Stimulated activated CD8-positive, alpha-beta memory T cell treated with anti-CD3 and anti-CD28 coated beads, Interleukin-15, amount 100 ng/mL, for 48 hours (primary cell): ENCODE results near the gene HOXD3.

Source experiments
- DNase-seq, 2 donors: peaks; one replicate each; pipeline ENCODE4 v3.0.0-alpha.2; 2020; ENCODE audit warnings: low read depth in 2 of 2

The HOXD3 gene

DNA sequence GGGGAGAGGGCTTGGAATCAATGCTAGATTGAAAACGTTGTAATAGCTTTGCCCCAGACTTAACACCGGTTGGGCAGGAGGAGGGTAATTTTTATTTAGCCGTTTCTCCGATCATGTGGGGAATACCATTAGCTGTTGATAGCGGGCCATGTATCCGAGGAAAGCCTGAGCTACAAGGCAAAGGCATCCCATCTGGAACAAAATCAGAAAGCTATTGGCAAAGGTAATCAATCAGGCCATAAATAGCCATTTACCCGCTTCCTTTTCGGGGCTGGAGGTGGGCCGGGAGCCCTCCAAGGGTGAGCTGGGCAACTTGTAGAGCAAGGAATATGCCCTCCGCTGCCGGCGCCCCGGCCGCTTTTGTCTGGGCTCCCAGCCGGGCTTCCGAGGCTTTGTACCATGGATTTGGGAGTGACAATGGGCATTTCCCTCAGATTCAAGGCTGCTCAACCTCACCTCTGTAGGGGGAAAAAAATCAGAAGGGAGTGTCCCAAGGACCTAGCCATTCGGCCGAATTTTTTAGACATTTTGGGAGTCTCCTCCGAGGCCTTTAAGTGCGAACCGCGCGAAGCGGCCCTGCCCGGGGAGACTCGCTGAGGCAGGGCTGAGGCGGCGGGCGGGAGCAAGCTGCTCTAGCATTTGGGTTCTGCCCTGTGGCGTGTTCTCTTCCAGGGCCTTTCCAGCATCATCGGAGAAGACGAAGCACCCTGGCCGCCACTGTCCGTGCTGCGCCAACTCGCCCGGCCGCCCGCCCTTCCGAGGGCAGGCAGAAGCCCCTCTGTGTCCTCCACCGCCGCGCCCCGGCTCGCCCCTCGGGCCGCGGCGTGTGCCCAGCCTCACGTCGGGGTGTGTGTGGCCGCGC lies 35.7 kb upstream of the HOXD3 start:
- DNase-seq = no peak

DNA sequence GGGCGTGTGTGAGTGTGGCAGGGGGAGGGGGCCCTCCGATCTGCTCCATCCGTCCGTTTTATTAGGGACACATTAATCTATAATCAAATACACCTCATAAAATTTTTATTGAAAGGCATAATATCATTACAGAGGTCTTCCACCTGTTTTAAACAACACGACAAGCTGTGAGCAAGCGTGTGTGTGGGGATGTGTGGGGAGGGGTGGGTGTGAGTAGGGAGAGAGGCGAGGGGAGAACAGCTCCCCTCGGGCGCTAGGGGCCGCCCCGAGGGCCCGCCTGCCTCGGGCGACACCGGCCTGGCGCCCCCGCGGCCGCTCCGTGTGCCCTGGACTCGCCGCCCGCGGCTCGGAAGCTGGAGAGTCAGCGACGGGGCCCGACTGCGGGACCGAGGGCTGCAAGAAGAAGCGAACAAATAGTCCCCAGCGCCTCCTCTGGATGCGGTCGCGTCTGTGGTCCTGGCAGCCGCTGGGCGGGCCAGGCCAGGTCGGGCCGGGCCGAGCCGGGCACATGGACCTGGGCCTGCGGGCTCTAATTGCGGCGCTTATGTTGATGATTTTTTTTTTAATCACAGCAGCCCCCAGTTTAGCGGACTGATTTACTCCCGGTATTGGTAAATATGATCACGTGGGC lies 34.9 kb upstream of the HOXD3 start:
- DNase-seq = no peak

DNA sequence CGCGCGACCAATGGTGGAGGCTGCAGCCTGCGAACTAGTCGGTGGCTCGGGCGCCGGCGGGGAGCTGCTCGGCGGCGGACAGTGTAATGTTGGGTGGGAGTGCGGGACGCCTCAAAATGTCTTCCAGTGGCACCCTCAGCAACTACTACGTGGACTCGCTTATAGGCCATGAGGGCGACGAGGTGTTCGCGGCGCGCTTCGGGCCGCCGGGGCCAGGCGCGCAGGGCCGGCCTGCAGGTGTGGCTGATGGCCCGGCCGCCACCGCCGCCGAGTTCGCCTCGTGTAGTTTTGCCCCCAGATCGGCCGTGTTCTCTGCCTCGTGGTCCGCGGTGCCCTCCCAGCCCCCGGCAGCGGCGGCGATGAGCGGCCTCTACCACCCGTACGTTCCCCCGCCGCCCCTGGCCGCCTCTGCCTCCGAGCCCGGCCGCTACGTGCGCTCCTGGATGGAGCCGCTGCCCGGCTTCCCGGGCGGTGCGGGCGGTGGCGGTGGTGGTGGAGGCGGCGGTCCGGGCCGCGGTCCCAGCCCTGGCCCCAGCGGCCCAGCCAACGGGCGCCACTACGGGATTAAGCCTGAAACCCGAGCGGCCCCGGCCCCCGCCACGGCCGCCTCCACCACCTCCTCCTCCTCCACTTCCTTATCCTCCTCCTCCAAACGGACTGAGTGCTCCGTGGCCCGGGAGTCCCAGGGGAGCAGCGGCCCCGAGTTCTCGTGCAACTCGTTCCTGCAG lies 34.3 kb upstream of the HOXD3 start, which contains the start of gene HOXD9:
Gene HOXD9 (plus strand): TSS at position 37 of the 728 bp plus-strand sequence. CDS start 50 bp downstream, at position 87.
- DNase-seq = no peak

DNA sequence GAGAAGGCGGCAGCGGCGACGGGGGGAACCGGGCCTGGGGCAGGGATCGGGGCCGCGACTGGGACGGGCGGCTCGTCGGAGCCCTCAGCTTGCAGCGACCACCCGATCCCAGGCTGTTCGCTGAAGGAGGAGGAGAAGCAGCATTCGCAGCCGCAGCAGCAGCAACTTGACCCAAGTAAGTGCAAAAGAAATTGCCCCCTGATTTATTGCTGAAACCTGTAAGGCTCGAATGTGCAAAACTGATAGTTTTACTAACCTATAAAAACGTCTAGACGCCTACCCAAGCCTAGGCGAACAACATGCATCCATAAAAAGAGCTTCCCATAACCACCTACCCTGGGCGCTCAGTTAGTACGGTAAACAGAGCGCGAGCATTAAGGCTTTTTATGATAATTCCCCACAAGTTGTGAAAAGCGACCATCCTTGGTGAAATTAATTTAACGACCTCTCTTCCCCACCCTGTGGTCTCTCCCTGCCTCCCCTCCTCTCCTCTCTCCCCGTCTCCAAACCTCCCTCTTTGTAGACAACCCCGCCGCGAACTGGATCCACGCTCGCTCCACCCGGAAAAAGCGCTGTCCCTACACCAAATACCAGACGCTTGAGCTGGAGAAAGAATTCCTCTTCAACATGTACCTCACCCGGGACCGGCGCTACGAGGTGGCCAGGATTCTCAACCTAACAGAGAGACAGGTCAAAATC lies 33.5 kb upstream of the HOXD3 start:
- no peak for DNase-seq

DNA sequence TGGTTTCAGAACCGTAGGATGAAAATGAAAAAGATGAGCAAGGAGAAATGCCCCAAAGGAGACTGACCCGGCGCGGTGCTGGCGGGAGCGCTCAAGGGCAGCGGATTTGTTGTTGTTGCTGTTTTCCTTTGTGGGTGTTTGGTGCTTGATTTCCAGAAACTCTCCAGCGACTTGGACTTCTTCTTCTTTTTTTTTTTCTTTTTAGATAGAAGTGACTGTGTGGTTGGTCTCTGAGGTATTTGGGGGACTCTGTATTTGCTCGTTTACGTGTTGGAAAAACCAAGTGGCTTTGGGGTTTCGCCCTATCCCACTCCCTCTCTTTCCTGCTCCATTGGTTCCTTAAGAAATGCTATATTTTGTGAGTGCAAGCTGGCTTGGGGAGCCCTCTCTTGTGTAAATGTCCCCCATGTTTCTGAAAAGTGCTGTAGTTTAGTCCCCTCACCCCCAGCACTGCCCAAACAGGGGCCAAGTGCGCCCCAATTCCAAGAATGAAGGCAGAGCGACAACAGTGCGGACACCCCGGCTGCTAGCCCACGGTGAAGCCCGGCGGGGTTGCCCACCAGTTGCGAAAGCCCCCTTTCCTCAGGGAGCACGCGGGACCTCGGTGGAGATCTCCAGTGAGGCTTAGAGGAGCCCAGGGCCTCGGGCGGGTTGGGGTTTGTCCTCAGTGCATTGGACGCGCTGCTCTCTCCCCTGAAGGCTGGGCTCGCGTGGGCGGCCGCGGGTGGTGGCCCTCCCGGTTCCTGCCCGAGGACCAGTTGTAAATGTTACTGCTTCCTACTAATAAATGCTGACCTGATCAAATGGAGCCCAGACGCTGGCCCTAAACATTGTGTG lies 32.8 kb upstream of the HOXD3 start:
- no peak for DNase-seq

DNA sequence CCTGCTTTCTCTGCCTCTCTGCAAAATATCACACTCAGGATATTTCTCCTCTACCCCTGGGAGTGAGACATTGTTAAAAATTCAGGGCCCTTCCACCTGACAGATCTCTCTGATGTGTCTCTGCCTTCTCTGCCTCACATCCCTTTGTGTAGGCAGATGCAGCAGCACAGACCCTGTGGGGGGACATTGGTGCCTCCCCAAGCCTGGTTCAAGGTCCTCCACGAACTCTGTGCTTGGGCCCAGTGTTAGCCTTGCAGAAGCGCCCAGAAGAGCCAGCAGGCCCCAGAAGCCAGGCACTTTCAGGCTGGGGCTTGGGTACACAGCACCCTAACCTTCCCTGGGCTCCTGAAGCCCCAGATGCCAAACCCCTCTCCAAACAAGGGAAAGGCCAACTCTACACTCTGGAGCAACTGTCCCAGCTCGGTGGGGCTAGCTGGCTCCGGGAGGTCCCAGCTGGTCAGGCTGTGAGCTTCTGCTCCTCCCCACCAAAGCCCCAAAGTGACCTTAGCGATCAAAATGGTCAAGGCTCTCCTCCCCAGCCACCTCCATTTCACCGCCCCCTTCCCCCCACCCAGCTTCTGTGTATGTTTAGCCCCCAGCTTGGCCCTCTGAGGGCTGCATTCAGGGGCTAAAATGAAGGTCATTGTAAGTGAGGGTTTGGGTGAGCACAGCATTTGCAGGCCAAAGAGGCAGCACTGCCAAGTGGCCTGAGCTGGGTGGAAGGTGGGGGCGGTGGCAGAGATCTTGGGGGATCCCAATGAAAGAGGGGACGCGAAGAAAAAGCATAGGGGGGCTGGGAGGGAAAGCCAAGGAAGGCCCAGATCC lies 31.9 kb upstream of the HOXD3 start:
- DNase-seq = no peak

DNA sequence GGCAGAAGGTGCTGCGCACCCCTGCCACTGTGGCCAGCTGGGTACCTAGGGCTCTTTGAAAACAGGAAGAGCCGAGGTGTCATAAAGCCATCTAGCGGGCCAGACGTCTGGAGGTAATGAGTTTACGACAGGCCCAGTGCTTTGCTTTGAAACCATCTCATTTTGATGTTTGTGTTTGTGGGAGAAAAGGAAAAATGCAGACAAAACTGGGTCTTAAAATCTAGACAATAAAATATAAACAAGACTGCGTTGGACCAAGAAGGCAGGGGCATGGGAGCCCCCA lies 31.4 kb upstream of the HOXD3 start:
- DNase-seq = no peak

DNA sequence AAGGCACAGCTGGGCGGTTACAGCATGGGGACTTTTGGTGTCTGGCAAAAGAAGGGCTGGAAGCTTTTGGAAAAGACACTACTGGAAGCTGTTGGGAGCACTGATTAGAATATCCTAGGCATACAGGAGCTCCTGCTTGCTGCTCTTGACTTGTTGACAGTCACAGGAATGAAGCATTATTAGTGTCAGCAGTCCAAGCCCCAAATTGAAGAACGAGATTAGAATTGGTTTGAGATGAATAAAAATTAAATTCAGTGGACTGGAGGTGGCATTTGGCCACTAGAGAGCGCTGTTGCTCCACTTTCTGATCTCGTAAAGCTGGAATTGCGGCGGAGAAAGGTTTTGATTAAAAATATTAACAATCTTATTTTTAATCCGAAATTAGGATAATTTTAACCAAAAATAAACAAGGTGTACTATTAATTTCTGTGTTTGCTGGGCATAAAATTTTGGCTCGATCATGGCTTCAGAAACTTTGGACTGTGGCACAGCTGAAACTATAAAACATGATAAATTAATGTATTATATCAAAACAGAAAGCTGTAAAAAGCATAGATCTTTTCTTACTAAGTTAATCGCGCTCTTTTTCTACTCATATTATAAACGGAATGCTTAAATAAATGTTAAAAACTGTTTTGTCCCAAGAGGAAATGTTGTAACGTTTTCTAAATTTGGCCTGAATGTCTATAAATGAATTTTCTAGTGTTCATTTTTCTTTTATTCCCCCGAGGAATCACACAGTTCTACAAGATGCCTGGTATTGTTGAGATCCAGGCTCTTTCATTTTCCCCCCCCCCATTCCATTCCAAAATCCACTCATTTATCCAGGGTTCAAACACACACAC lies 30.0 kb upstream of the HOXD3 start:
- no peak for DNase-seq

DNA sequence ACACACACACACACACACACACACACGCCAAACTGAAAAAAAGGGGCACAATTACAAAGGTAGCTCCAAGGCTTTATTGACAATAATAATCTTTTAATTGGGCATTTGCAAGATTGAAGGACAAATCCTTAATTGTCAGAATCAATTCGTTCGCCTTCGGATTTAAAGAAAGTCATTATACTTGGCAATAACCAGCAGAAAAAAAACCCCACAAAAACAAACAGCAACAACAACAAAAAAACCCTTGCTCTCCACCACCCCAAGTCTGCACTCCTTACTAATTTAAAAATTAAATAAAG lies 29.4 kb upstream of the HOXD3 start:
- DNase-seq = no peak

DNA sequence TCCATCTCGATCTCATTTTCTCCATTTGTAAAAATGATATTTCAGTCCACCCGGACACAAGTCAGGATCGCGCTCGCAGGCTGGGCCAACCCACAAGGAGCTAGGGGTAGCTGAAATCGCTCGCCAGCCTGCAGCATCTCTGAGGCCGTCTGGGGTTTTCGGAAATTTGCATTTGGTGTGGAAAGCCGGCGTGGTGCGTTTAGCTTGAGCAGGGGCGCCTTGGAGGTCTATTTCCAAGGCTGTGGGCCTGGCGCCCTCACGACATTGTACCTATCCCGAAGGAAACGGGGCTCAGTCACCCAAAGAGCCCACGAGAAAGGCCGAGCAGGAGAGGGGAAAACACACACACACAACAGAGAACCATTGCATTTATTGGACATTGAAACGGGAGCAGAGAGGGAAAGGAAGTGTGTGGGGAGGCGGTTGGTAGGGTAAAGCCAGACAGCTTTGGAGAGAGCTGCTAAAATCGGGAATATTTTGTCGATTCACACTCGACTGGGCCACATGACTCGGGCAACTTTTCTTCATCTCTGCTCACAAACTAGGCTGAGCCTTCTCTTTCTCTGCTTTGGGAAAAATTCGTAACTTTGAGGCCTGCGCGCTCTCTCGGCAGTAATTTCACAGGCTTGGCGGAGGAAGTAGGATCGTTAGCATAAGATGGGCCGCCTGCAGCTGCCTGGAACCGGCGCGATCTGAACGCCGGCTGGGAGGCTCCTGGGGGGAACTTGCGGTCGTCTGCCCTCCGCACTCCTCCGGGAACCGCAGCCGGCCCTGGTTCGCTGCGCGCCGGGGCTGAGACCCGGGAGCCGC lies 28.7 kb upstream of the HOXD3 start:
- no peak for DNase-seq

DNA sequence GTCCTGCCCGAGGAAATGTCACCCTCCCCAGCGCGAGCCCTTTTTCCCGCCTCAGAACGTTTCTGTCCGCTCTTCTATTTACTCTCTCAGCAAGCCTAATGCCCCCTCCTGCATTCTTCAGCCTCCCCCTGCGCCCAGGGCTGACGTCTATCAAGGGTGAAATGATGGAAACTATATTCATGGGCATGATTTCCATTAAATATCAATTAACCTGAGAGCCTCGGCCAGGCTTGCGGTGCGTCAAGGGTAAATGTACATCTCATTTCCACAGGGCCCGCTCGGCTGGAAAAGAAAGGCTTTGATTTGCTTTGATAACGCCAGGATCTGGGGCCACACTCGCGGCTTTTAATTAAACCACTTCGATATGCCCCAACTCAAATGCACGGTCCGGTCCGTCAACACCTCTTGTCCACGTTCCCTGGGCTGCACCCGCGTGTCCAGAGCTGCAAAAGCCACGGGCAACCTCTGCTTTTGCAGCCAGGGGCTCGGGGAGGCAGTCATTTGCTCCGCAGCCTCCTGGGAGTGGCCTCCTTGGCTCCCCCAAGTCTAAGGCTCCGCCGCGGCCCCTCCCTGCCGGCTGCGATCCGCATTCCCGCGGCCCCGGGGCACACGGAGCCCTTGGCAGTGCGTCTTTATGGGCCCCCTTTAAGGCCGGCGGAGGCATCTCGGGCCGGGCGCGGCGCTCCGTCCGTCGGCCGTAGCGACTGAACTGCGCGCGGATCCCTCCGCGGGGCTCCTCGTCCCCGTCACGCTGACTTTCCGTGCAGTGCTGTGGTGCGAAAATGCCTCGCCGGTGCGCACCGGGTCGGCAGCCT lies 27.9 kb upstream of the HOXD3 start, which contains the start of gene HOXD8:
Gene HOXD8 (plus strand): TSS at position 724 of the 815 bp plus-strand sequence. CDS start 662 bp downstream, outside the sequence.
- no peak for DNase-seq

DNA sequence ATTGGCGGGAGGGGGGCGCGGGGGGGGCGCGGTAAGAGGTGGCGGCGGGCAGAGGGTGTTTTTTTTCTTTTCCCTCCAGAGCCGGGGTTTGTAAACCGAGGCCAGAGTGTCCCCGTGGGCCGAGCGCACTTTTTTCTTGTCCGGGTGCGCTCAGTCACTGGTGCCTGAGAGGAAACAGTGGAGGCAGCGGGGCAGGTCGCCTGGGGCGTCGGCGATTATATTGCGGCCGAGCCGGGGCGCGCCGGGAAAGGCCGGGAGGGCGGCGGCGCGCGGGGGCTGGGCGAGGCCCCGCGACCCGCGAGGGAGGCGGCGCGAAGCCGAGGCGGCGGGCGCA lies 27.3 kb upstream of the HOXD3 start:
- DNase-seq = no peak

DNA sequence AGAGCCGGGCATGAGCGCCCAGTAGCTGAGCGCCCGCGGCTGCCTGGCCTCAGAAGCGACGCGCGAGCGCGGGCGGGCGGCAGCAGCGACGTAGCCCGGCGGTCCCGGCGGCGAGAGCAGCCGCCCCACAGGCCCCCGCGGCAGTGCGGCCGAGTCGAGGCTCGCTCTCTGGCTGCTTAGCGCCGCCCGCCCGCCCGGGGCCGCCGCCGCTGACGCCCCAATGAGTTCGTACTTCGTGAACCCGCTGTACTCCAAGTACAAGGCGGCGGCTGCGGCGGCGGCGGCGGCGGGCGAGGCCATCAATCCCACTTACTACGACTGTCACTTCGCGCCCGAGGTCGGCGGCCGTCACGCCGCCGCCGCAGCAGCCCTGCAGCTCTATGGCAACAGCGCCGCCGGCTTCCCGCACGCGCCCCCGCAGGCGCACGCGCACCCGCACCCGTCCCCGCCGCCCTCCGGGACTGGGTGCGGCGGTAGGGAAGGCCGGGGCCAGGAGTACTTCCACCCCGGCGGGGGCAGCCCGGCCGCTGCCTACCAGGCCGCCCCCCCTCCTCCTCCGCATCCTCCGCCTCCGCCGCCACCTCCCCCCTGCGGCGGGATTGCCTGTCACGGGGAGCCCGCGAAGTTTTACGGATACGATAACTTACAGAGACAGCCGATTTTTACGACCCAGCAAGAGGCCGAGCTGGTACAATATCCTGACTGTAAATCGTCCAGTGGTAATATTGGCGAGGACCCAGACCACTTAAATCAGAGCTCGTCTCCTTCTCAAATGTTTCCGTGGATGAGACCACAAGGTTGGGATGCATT lies 26.8 kb upstream of the HOXD3 start:
- no peak for DNase-seq

DNA sequence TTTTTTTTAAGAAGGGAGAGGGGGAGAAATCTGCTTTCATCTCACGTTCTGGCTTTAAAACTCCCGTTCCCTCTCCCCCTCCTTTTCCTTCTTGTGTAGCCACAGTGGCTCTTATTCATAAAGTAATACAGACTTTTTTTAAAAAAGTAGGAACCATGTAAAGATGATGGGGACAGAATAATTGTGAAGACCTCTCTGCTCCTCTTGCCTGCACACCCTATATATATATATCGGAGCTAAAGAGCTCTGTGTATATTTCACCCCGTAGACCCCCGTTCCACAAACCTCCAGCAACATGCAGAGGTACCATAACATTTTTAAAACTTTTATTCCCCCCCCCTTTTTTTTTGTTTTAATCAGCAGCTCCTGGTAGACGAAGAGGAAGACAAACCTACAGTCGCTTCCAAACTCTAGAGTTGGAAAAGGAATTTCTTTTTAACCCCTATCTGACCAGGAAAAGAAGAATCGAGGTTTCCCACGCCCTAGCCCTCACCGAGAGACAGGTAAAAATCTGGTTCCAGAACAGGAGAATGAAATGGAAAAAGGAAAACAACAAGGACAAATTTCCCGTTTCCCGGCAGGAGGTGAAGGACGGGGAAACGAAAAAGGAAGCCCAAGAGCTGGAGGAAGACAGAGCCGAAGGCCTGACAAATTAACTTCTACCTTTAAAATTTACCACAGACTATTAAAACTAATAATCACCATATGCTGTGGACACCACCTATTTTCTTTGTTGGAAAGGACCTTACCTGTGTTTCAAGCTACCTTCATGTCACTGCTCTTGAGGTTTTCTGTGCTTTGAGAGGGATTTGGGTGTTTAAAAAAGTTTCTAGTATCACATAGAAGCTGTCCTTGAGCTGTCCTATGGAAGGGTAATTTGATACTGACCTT lies 25.9 kb upstream of the HOXD3 start:
- DNase-seq = no peak

DNA sequence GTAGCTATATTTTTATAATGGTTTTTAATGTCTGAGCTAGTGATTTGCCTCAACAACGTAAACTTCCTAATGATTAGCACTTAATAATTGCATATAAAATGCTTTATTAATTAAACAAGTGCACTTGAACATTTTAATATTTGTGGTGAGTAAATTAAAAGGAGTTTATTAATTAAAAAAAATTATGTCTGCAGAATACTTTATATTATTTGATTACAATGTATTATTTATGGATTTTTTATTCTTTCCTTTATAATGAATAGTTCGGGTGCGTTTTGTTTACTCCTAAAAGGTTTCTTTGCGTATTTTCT lies 25.3 kb upstream of the HOXD3 start:
- DNase-seq = no peak
